Measurements from ENCODE around the gene ARHGAP28. TPM values are rescaled to one million over a fixed set of nuclear protein-coding genes. Genes with fewer than 3 reads are reported as not detected.

Gene ARHGAP28
- total and polyA plus RNA-seq, 12 donors, result 0.35 to 5.3 (median 2.2) TPM

- Histone ChIP-seq H3K27ac (no peak overlapping the region), H3K9me3 (peaks cover 0 to 7% (median 0%) of the 10 kb centered on the region in 11 donors), H3K36me3 (no peaks in the 10 kb centered on the region), H3K4me3 (no peak overlapping the region), H3K4me1 (no peaks in the 10 kb centered on the region), H3K27me3 (peaks cover 0 to 8% (median 0%) of the 10 kb centered on the region in 7 donors)
- WGBS, 2 donors, result 95 to 96% methylated on average over 2 of the region's 2 CpGs
- ATAC-seq, result no peak
- no peak for DNase-seq
- intact Hi-C loops (cut with DNase I), result no loop called here
- no peak for TF ChIP-seq CTCF (IDR thresholded peaks at IDR 0.05)
Observed at GRCh38 chr18:6963452-6964097, 234.1 kb downstream of the ARHGAP28 start.
